GM18519 (cell line): ENCODE data around the gene LCN6.
"Not testable (repeated sequence)": the region's sequence is repeated elsewhere in the genome, so short reads cannot be mapped to it uniquely, and the experiment has no call there.

ENCODE experiments used
- ATAC-seq: cut with Tn5 transposase; IDR thresholded peaks from one replicate; pipeline ENCODE4 v1.9.1; 2021; ENCODE audit warnings: mild to moderate bottlenecking, moderate library complexity; ENCODE audit not compliant: unreplicated experiment, low FRiP score

Gene LCN6

GRCh38 chr9:136784249-136784996, 36.1 kb upstream of the LCN6 start:
- ATAC-seq, result no peak

- ATAC-seq, result no peak
These were observed 34.1 kb upstream of the LCN6 start for GRCh38 chr9:136782452-136782851.

- no peak for ATAC-seq
These were observed 31.5 kb upstream of the LCN6 start for GRCh38 chr9:136779808-136780207.

- no peak for ATAC-seq
These were observed 29.0 kb upstream of the LCN6 start for GRCh38 chr9:136777359-136777758.

- no peak for ATAC-seq
These were observed 28.6 kb upstream of the LCN6 start for GRCh38 chr9:136776947-136777346.

- no peak for ATAC-seq
These were observed 26.9 kb upstream of the LCN6 start for GRCh38 chr9:136775191-136775590.

- ATAC-seq, result no peak
These were observed 26.2 kb upstream of the LCN6 start for GRCh38 chr9:136774416-136775045.

- no peak for ATAC-seq
These were observed 25.2 kb upstream of the LCN6 start for GRCh38 chr9:136773386-136774044.

- no peak for ATAC-seq
These were observed 23.6 kb upstream of the LCN6 start for GRCh38 chr9:136771907-136772415.

- no peak for ATAC-seq
These were observed 21.4 kb upstream of the LCN6 start for GRCh38 chr9:136769710-136770191.

- not testable (repeated sequence) for ATAC-seq
These were observed 18.2 kb upstream of the LCN6 start for GRCh38 chr9:136766410-136767120.

- not testable (repeated sequence) for ATAC-seq
These were observed 17.6 kb upstream of the LCN6 start for GRCh38 chr9:136765745-136766409.

GRCh38 chr9:136765041-136765440, 16.7 kb upstream of the LCN6 start:
- ATAC-seq, result no peak

- no peak for ATAC-seq
These were observed 16.1 kb upstream of the LCN6 start, which contains the start of gene LCN15 for GRCh38 chr9:136764301-136764891. Gene LCN15, minus strand, starts transcription at chr9:136764518. Its CDS starts 30 bp downstream, at chr9:136764488.

- ATAC-seq, result no peak
These were observed 15.3 kb upstream of the LCN6 start for GRCh38 chr9:136763649-136764035.

- ATAC-seq, result no peak
These were observed 14.8 kb upstream of the LCN6 start for GRCh38 chr9:136762915-136763648.

GRCh38 chr9:136762221-136762691, 13.9 kb upstream of the LCN6 start:
- no peak for ATAC-seq

GRCh38 chr9:136761545-136761981, 13.2 kb upstream of the LCN6 start:
- no peak for ATAC-seq
